Nephron (organoid): ENCODE results near the gene FOXR1.
A peak's percentile ranks its signal among the peaks of the same experiment; 100 is the strongest.

Experiments used
- H3K27ac Mint-ChIP-seq, 3 experiments: 2 replicates each; pipeline ENCODE4 v1.8.0; 2020; ENCODE audit warnings: mixed read lengths in 3 of 3, mild to moderate bottlenecking in 2 of 3, moderate library complexity in 1 of 3
- H3K27me3 Mint-ChIP-seq: 2 replicates; pipeline ENCODE4 v1.8.0; 2021; ENCODE audit warnings: low read depth, mild to moderate bottlenecking, moderate library complexity, mixed read lengths
- H3K36me3 Mint-ChIP-seq: 2 replicates; pipeline ENCODE4 v1.8.0; 2020; ENCODE audit warnings: low read depth, mixed read lengths
- H3K4me1 Mint-ChIP-seq: 2 replicates; pipeline ENCODE4 v1.8.0; 2020; ENCODE audit warnings: mixed read lengths
- H3K4me3 Mint-ChIP-seq, 3 experiments: 2 replicates each; pipeline ENCODE4 v1.8.0; 2020; ENCODE audit warnings: mild to moderate bottlenecking in 3 of 3, mixed read lengths in 3 of 3, moderate library complexity in 2 of 3
- H3K9me3 Mint-ChIP-seq: 2 replicates; pipeline ENCODE4 v1.8.0; 2020; ENCODE audit warnings: mixed read lengths
- CTCF ChIP-seq, 3 experiments: fragments of 200-600 bp; sonication (generic); IDR thresholded peaks; one replicate each; pipeline ENCODE4 v1.5.0; 2021; ENCODE audit warnings: antibody characterized with exemption in 3 of 3; ENCODE audit not compliant: unreplicated experiment in 3 of 3

FOXR1 gene

DNA sequence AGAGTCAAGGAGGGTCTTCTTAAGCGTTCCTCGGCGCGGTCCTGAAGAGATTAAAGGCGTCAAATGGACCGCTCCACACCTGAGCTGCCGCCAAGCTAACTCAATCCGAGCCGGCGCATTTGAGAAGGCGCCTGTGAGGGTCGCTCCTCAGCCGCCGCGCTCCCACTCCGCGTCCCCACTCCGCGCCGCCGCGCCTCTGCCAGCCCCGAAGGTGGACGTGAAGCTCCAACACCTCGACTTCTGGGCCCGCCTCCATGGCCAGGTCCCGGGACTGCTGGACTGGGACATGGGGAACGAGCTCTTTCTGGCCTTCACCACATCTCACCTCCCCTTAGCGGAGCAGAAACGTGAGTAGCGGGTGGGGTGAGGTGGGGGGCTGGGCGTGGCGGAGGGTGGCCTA is at the start of gene FOXR1:
TSS of gene FOXR1 (plus strand) at position 116 of the 400 bp plus-strand sequence. CDS start at position 287, 171 bp downstream.
- no peak within 1 kb of the TSS for H3K4me3 Mint-ChIP-seq
- no peak for TF ChIP-seq CTCF (IDR thresholded peaks at IDR 0.05; ENCODE audit: unreplicated experiment in 3 of 3)
- H3K36me3 Mint-ChIP-seq: no peaks in the 10 kb centered on the region
- H3K27me3 Mint-ChIP-seq: no peaks in the 10 kb centered on the region
- no peak within 1 kb of the TSS for H3K27ac Mint-ChIP-seq
- H3K9me3 Mint-ChIP-seq: peaks cover 6% of the 10 kb centered on the region
- H3K4me1 Mint-ChIP-seq: no peaks in the 10 kb centered on the region

GRCh38 chr11:118921929-118922744 is 49.4 kb upstream of the FOXR1 start:
- TF ChIP-seq CTCF (IDR thresholded peaks at IDR 0.05; ENCODE audit: unreplicated experiment in 3 of 3): no peak
- H3K9me3 Mint-ChIP-seq: no peaks in the 10 kb centered on the region
- H3K27me3 Mint-ChIP-seq: peaks cover 3% of the 10 kb centered on the region
- H3K4me3 Mint-ChIP-seq: peak overlapping the region; percentile 91 to 99 (median 91)
- peak overlapping the region in 1 of 3 experiments; percentile 25 for H3K27ac Mint-ChIP-seq
- no peaks in the 10 kb centered on the region for H3K36me3 Mint-ChIP-seq
- peaks cover 68% of the 10 kb centered on the region for H3K4me1 Mint-ChIP-seq

DNA sequence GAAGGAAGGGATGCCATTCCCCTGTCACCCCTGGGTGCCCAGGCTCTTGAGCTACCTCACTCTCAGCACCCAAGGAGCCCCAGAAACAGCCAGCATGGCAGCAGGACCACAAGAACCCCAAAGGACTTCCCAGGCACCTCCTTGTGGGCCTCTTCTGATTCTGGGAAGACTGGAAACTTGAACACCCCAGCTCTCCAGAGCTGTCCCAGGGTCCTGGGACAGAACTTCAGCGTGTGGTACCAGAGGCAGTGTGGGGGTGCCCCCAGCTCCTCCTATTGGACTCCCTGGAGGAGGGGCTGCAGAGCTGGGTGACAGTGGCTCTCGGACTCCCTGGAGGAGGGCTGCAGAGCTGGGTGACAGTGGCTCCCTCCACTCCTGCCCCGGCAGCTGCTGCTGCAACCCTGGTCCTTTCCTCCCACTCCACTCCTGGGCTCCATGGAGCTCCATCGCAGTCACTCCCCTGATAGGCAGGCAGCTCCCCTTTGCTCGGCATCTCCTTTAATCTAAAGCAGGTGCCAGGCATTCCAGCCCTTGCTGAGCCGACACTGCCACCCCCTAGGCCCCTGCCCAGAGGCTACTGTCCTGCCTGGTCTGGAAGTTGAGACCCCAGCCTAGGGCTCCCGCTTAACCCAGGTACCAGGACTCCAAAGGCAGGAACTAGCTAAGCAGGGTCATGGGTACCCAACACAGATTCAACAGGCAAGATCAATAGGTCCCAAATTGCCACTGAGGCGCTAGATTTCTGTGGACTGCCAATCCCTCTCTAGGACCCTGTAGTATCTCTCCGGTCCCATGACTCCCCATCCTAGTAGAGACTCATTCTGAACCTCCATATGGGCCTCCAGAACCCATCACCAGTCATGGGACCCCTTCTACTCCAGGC is 48.6 kb upstream of the FOXR1 start:
- peak overlapping the region; percentile 91 to 99 (median 91) for H3K4me3 Mint-ChIP-seq
- peaks cover 68% of the 10 kb centered on the region for H3K4me1 Mint-ChIP-seq
- peak overlapping the region; percentile 84 to 96 (median 90) for H3K27ac Mint-ChIP-seq
- H3K9me3 Mint-ChIP-seq: no peaks in the 10 kb centered on the region
- no peaks in the 10 kb centered on the region for H3K36me3 Mint-ChIP-seq
- no peak for TF ChIP-seq CTCF (IDR thresholded peaks at IDR 0.05; ENCODE audit: unreplicated experiment in 3 of 3)
- H3K27me3 Mint-ChIP-seq: peaks cover 3% of the 10 kb centered on the region

- peaks cover 66% of the 10 kb centered on the region for H3K4me1 Mint-ChIP-seq
- no peaks in the 10 kb centered on the region for H3K9me3 Mint-ChIP-seq
- peak overlapping the region; percentile 91 to 99 (median 91) for H3K4me3 Mint-ChIP-seq
- TF ChIP-seq CTCF (IDR thresholded peaks at IDR 0.05; ENCODE audit: unreplicated experiment in 3 of 3): no peak
- H3K27me3 Mint-ChIP-seq: peaks cover 3% of the 10 kb centered on the region
- H3K36me3 Mint-ChIP-seq: no peaks in the 10 kb centered on the region
- peak overlapping the region; percentile 84 to 96 (median 90) for H3K27ac Mint-ChIP-seq
These were observed 47.6 kb upstream of the FOXR1 start for GRCh38 chr11:118923721-118924587.
